Liver (tissue), 9 donors: ENCODE measurements around the gene MEP1A. TPM values are rescaled to one million over a fixed set of nuclear protein-coding genes. Genes with fewer than 3 reads are reported as not detected.

Experiments used
- DNase-seq: peaks from one replicate; pipeline ENCODE4 v3.0.0-alpha.2; 2017; ENCODE audit warnings: low spot score
- H3K27ac ChIP-seq, 2 donors: one replicate each; pipeline ENCODE4 v1.7.0; 2013; ENCODE audit warnings: inconsistent platforms in 2 of 2, low read length in 2 of 2, control low read depth in 1 of 2, low read depth in 1 of 2, mild to moderate bottlenecking in 1 of 2
- H3K27me3 ChIP-seq, 4 donors: one replicate each; pipeline versions ENCODE4 v1.6.1 to v1.7.0; 2013; ENCODE audit warnings: low read length in 3 of 4, inconsistent platforms in 1 of 4, mild to moderate bottlenecking in 1 of 4, moderate library complexity in 1 of 4; ENCODE audit not compliant: control insufficient read depth in 4 of 4, insufficient read depth in 4 of 4
- H3K36me3 ChIP-seq, 4 donors: one replicate each; pipeline versions ENCODE4 v1.6.1 to v1.7.0; 2013; ENCODE audit warnings: low read length in 3 of 4, mild to moderate bottlenecking in 3 of 4, low read depth in 1 of 4, moderate library complexity in 1 of 4; ENCODE audit not compliant: control insufficient read depth in 4 of 4, insufficient read depth in 3 of 4
- H3K4me1 ChIP-seq, 4 donors: one replicate each; pipeline versions ENCODE4 v1.6.1 to v1.7.0; 2013; ENCODE audit warnings: low read length in 3 of 4, mild to moderate bottlenecking in 3 of 4, moderate library complexity in 1 of 4; ENCODE audit not compliant: control insufficient read depth in 4 of 4, insufficient read depth in 4 of 4
- H3K4me3 ChIP-seq, 3 donors: one replicate each; pipeline versions ENCODE4 v1.6.1 to v1.7.0; 2013; ENCODE audit warnings: low read length in 3 of 3, control low read depth in 1 of 3, low read depth in 1 of 3, mild to moderate bottlenecking in 1 of 3
- H3K9ac ChIP-seq, 2 donors: one replicate each; pipeline ENCODE4 v1.7.0; 2013; ENCODE audit warnings: low read length in 2 of 2, mild to moderate bottlenecking in 2 of 2, moderate library complexity in 2 of 2, control low read depth in 1 of 2, low read depth in 1 of 2
- H3K9me3 ChIP-seq, 4 donors: one replicate each; pipeline versions ENCODE4 v1.6.1 to v1.7.0; 2013; ENCODE audit warnings: low read length in 3 of 4; ENCODE audit not compliant: control insufficient read depth in 4 of 4
- ATF3 ChIP-seq: IDR thresholded peaks from 2 replicates; pipeline ENCODE4 v1.6.1; 2016; ENCODE audit warnings: antibody characterized with exemption
- CTCF ChIP-seq: fragments of 150-350 bp; IDR thresholded peaks from 2 replicates; pipeline ENCODE4 v1.5.1; 2017; ENCODE audit warnings: improper control_type of control experiment, low read depth, low read length; ENCODE audit not compliant: missing input control
- EGR1 ChIP-seq, 2 donors: IDR thresholded peaks; 2 replicates each; pipeline ENCODE4 v1.6.1; 2016 to 2018; ENCODE audit warnings: antibody characterized with exemption in 2 of 2, low read depth in 2 of 2
- FOXA1 ChIP-seq: IDR thresholded peaks from 2 replicates; pipeline ENCODE4 v1.6.1; 2016; ENCODE audit warnings: antibody characterized with exemption
- FOXA2 ChIP-seq: IDR thresholded peaks from 2 replicates; pipeline ENCODE4 v1.6.1; 2016; ENCODE audit warnings: antibody characterized with exemption
- HNF4A ChIP-seq, 2 donors: conservative IDR thresholded peaks; 2 replicates each; pipeline ENCODE4 v1.6.1; 2016; ENCODE audit warnings: antibody characterized with exemption in 2 of 2, mild to moderate bottlenecking in 2 of 2
- HNF4G ChIP-seq: IDR thresholded peaks from 2 replicates; pipeline ENCODE4 v1.6.1; 2016; ENCODE audit warnings: antibody characterized with exemption
- JUND ChIP-seq, 2 donors: IDR thresholded peaks; 2 replicates each; pipeline ENCODE4 v1.6.1; 2016; ENCODE audit warnings: antibody characterized with exemption in 2 of 2
- MAX ChIP-seq: IDR thresholded peaks from 2 replicates; pipeline ENCODE4 v1.6.1; 2016; ENCODE audit warnings: antibody characterized with exemption
- RXRA ChIP-seq, 2 donors: IDR thresholded peaks; 2 replicates each; pipeline ENCODE4 v1.6.1; 2017 to 2018; ENCODE audit warnings: antibody characterized with exemption in 2 of 2, mild to moderate bottlenecking in 1 of 2
- SP1 ChIP-seq: IDR thresholded peaks from 2 replicates; pipeline ENCODE4 v1.6.1; 2018; ENCODE audit warnings: antibody characterized with exemption, mild to moderate bottlenecking
- TAF1 ChIP-seq: conservative IDR thresholded peaks from 2 replicates; pipeline ENCODE4 v1.6.1; 2016; ENCODE audit warnings: antibody characterized with exemption, mild to moderate bottlenecking
- YY1 ChIP-seq: IDR thresholded peaks from 2 replicates; pipeline ENCODE4 v1.6.1; 2016; ENCODE audit warnings: antibody characterized with exemption, mild to moderate bottlenecking
- WGBS: extraction: QIAGEN DNeasy Blood & Tissue Kit; methylation state at CpG from one replicate; pipeline ENCODE4 v1.1.7; 2013; 5-methylcytosine and 5-hydroxymethylcytosine counted together
- polyA plus RNA-seq, 2 donors: library from polyadenylated mRNA; stranded (reverse) in 1 of 2; unstranded in 1 of 2; fragments of 200-250 nt in 1 of 2; fragments of >200 nt in 1 of 2; fragmentation: Nextera tagmentation in 1 of 2; extraction: Ambion mirVana in 1 of 2; gene quantifications; one replicate each; pipeline versions ENCODE4 v1.2.1 to v1.2.3, GENCODE V29; 2013 to 2015
- total RNA-seq, 2 donors: library from RNA; depleted of rRNA; stranded (reverse); fragments of >200 nt; gene quantifications; one replicate each; pipeline ENCODE4 v1.2.3, GENCODE V29; 2014
- TF ChIP-seq, protein P1 (sequence below): IDR thresholded peaks from 2 replicates; pipeline ENCODE4 v1.6.1; 2016; ENCODE audit warnings: antibody characterized with exemption
- TF ChIP-seq, protein P2 (sequence below): IDR thresholded peaks from 2 replicates; pipeline ENCODE4 v1.6.1; 2016; ENCODE audit warnings: antibody characterized with exemption, mild to moderate bottlenecking
- donor health status: healthy.
- donor health status: healthy.
- donor health status: healthy.
- donor health status: healthy.
- donor health status: healthy.

MEP1A gene
- total and polyA plus RNA-seq, 4 donors = 0.01 to 1.8 (median 0.08) TPM; not detected in 1

DNA sequence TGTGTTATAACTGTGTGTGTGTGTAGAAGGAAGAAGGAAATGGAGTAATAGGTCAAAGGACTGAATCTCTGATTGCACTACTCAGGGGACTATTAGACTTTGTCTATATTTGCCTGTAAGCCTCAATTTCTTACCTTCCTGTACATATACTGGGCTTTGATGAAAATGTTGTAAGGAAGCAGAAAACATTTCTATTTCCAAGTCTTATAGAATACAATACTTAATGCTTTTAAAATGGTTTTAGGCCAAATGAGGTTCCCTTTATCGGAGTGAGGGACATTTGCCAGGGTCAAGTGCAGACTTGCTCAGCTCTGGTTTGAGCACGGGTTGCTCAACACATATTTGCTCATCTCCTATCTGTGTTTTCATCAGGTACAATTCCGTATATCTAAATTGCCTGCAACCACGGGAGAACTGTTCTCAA is 28.3 kb downstream of the MEP1A start (continued):
- TF ChIP-seq MAX = peak; percentile 43
- peak in 1 of 2 donors; percentile 66 for TF ChIP-seq JUND (IDR thresholded peaks at IDR 0.05)
- TF ChIP-seq FOXA2 = no peak
- peak; percentile 70 for TF ChIP-seq HNF4G

- Histone ChIP-seq H3K36me3 (no peaks in the 10 kb centered on the region), H3K27me3 (no peaks in the 10 kb centered on the region), H3K4me3 (no peak overlapping the region), H3K4me1 (no peaks in the 10 kb centered on the region), H3K9ac (no peak overlapping the region), H3K9me3 (no peaks in the 10 kb centered on the region), H3K27ac (no peak overlapping the region)
- no peak for DNase-seq
- 63% methylated on average over 2 of the region's 2 CpGs for WGBS
- no peak for TF ChIP-seq YY1
- no peak for TF ChIP-seq ATF3
- TF ChIP-seq, protein P1, sequence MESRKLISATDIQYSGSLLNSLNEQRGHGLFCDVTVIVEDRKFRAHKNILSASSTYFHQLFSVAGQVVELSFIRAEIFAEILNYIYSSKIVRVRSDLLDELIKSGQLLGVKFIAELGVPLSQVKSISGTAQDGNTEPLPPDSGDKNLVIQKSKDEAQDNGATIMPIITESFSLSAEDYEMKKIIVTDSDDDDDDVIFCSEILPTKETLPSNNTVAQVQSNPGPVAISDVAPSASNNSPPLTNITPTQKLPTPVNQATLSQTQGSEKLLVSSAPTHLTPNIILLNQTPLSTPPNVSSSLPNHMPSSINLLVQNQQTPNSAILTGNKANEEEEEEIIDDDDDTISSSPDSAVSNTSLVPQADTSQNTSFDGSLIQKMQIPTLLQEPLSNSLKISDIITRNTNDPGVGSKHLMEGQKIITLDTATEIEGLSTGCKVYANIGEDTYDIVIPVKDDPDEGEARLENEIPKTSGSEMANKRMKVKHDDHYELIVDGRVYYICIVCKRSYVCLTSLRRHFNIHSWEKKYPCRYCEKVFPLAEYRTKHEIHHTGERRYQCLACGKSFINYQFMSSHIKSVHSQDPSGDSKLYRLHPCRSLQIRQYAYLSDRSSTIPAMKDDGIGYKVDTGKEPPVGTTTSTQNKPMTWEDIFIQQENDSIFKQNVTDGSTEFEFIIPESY = no peak
- no peak for TF ChIP-seq HNF4G
- TF ChIP-seq CTCF = no peak
- TF ChIP-seq RXRA (IDR thresholded peaks at IDR 0.05) = no peak
- TF ChIP-seq EGR1 (IDR thresholded peaks at IDR 0.05; ENCODE audit: low read depth in 2 of 2) = no peak
- TF ChIP-seq SP1 = no peak
- TF ChIP-seq TAF1 = no peak
- no peak for TF ChIP-seq MAX
- TF ChIP-seq, protein P2, sequence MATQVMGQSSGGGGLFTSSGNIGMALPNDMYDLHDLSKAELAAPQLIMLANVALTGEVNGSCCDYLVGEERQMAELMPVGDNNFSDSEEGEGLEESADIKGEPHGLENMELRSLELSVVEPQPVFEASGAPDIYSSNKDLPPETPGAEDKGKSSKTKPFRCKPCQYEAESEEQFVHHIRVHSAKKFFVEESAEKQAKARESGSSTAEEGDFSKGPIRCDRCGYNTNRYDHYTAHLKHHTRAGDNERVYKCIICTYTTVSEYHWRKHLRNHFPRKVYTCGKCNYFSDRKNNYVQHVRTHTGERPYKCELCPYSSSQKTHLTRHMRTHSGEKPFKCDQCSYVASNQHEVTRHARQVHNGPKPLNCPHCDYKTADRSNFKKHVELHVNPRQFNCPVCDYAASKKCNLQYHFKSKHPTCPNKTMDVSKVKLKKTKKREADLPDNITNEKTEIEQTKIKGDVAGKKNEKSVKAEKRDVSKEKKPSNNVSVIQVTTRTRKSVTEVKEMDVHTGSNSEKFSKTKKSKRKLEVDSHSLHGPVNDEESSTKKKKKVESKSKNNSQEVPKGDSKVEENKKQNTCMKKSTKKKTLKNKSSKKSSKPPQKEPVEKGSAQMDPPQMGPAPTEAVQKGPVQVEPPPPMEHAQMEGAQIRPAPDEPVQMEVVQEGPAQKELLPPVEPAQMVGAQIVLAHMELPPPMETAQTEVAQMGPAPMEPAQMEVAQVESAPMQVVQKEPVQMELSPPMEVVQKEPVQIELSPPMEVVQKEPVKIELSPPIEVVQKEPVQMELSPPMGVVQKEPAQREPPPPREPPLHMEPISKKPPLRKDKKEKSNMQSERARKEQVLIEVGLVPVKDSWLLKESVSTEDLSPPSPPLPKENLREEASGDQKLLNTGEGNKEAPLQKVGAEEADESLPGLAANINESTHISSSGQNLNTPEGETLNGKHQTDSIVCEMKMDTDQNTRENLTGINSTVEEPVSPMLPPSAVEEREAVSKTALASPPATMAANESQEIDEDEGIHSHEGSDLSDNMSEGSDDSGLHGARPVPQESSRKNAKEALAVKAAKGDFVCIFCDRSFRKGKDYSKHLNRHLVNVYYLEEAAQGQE = no peak
- TF ChIP-seq FOXA1 = no peak
- no peak for TF ChIP-seq HNF4A (conservative IDR thresholded peaks at IDR 0.05)
- TF ChIP-seq JUND (IDR thresholded peaks at IDR 0.05) = no peak
Measured at GRCh38 chr6:46828939-46829338, 35.8 kb downstream of the MEP1A start.
